Psoas muscle (tissue), 8 donors: ENCODE measurements around the gene CCDC9. TPM values are rescaled to one million over a fixed set of nuclear protein-coding genes. Genes with fewer than 3 reads are reported as not detected.
"Not testable (repeated sequence)": the region's sequence is repeated elsewhere in the genome, so short reads cannot be mapped to it uniquely, and the experiment has no call there.

Experiments used
- ATAC-seq, 4 donors: fragments of 200-7000 bp; cut with Tn5 transposase; one replicate each; pipeline ENCODE4 v1.9.1; 2020; ENCODE audit warnings: moderate library complexity in 3 of 4, mild to moderate bottlenecking in 2 of 4
- DNase-seq, 2 donors: peaks; one replicate each; pipeline ENCODE4 v3.0.0-alpha.2; 2020
- H3K27ac ChIP-seq: fragments of 200-600 bp; one replicate; pipeline ENCODE4 v1.8.0; 2022
- H3K27me3 ChIP-seq, 3 donors: fragments of 200-600 bp in 1 of 3; one replicate each; pipeline versions ENCODE4 v1.6.1 to v1.8.0; 2013 to 2022; ENCODE audit warnings: low read length in 2 of 3, mild to moderate bottlenecking in 2 of 3, moderate library complexity in 1 of 3; ENCODE audit not compliant: insufficient read depth in 3 of 3
- H3K36me3 ChIP-seq, 2 donors: fragments of 200-600 bp in 1 of 2; one replicate each; pipeline versions ENCODE4 v1.6.1 to v1.8.0; 2013 to 2022; ENCODE audit warnings: low read depth in 1 of 2, mild to moderate bottlenecking in 1 of 2, moderate library complexity in 1 of 2; ENCODE audit not compliant: insufficient read depth in 1 of 2
- H3K4me1 ChIP-seq: fragments of 200-600 bp; one replicate; pipeline ENCODE4 v1.8.0; 2022
- H3K4me3 ChIP-seq: fragments of 200-600 bp; one replicate; pipeline ENCODE4 v1.8.0; 2022; ENCODE audit warnings: mild to moderate bottlenecking
- H3K9me3 ChIP-seq: fragments of 200-600 bp; one replicate; pipeline ENCODE4 v1.8.0; 2022
- WGBS, 3 donors: extraction: QIAGEN DNeasy Blood & Tissue Kit; methylation state at CpG; one replicate each; pipeline versions ENCODE4 v1.1.6 to v1.1.7; 2013; 5-methylcytosine and 5-hydroxymethylcytosine counted together
- intact Hi-C, 2 donors: fragments of 100-400 bp; cut with DNase I; formaldehyde crosslinking; loops; one replicate each; pipeline versions ENCODE4 v1.11.0 to v1.14.2; 2022
- polyA plus RNA-seq, 3 donors: library from polyadenylated mRNA; stranded (reverse); fragments of 200-250 nt; gene quantifications; one replicate each; pipeline ENCODE4 v1.2.3, GENCODE V29; 2013
- total RNA-seq, 4 donors: library from RNA; stranded (reverse); fragmentation: NEBNext Ultra II Directional in 2 of 4; extraction: Animal tissue kit (Norgen Biotek cat#: 25700) in 2 of 4; gene quantifications; one replicate each; pipeline versions ENCODE4 v1.2.1 to v1.2.4, GENCODE V29; 2021 to 2023
- TF ChIP-seq, protein P1 (sequence below): fragments of 200-600 bp; IDR thresholded peaks from one replicate; pipeline ENCODE4 v1.8.0; 2022; ENCODE audit warnings: antibody characterized with exemption
- donor health status: healthy with polysubstance abuse.
- donor health status: DM: no; HTN: no; CAD: no; lungs with moderate emphysema.
- donor health status: Bipolar disorder and iron deficiency.
- donor health status: healthy.
- donor health status: DM: yes; HTN: yes; CAD: no.
- donor health status: DM: no; HTN: no; CAD: no.
- donor health status: DM: no; HTN: no; CAD: no.
- donor health status: DM: yes; HTN: yes; CAD: no.

The CCDC9 gene
- total and polyA plus RNA-seq, 7 donors = 16.9 to 28.5 (median 24.0) TPM

DNA sequence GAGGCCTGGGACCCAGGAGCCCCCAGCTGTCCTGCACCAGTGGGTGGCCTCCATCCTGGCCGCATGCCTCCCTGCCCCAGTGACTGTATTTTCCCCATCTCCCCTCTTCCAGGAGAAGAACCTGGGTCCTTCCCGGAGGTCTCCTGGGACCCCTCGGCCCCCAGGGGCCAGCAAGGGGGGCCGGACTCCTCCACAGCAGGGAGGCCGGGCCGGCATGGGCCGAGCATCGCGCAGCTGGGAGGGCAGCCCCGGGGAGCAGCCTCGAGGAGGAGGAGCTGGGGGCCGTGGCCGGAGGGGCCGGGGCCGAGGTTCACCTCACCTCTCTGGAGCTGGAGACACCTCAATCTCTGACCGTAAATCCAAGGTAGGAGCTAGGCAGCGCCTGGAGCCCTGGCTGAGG lies 4.2 kb downstream of the CCDC9 start:
- intact Hi-C loops = no loop called here
- WGBS, 3 donors = 84 to 90% (median 90%) methylated on average over 15 to 17 of the region's 17 CpGs
- DNase-seq = no peak

DNA sequence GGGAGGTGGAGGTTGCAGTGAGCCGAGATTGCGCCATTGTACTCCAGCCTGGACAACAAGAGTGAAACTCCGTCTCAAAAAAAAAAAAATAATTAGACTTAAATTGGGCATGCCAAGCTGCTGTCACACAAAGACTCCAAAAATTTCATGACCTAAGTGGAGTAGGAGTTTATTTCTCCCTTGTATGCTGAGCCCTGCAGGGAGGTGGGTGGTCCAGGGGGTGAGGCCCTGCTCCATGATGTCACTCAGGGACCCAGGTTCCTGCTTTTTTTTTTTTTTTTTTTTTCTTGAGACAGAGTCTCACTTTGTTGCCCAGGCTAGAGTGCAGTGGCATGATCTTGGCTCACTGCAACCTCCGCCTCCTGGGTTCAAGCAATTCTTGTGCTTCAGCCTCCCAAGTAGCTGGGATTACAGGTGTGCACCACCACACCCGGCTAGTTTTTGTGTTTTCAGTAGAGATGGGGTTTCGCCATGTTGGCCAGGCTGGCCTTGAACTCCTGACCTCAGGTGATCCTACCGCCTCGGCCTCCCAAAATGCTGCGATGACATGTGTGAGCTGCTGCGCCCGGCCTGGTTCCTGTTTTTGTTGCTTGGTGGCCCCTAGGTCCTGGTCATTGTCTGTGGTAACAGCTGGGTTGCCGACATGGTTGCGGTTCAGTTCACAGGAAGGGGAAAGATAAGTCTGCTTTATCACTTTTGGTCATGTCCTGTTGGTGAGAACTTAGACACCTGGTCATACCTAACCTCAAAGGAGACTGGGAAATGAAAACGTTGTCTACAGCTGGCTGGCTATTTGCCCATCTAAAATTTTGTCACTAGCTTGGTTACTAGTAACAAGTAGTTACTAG lies 5.8 kb downstream of the CCDC9 start:
- Histone ChIP-seq H3K4me1 (peaks cover 21% of the 10 kb centered on the region), H3K36me3 (peaks cover 7 to 87% of the 10 kb centered on the region in 2 donors)
- H3K4me3 ChIP-seq, intact Hi-C loops, H3K27ac ChIP-seq, ATAC-seq, H3K27me3 ChIP-seq, DNase-seq, H3K9me3 ChIP-seq: not testable (repeated sequence)
- WGBS, 3 donors = 81 to 88% (median 85%) methylated on average over 14 of the region's 14 CpGs

More for the DNA sequence above, 4.2 kb downstream of the CCDC9 start:
- Histone ChIP-seq H3K4me3 (no peak overlapping the region), H3K9me3 (no peaks in the 10 kb centered on the region), H3K36me3 (peaks cover 6 to 71% of the 10 kb centered on the region in 2 donors), H3K27ac (no peak overlapping the region), H3K27me3 (no peaks in the 10 kb centered on the region), H3K4me1 (peaks cover 18% of the 10 kb centered on the region)
- TF ChIP-seq, protein P1, sequence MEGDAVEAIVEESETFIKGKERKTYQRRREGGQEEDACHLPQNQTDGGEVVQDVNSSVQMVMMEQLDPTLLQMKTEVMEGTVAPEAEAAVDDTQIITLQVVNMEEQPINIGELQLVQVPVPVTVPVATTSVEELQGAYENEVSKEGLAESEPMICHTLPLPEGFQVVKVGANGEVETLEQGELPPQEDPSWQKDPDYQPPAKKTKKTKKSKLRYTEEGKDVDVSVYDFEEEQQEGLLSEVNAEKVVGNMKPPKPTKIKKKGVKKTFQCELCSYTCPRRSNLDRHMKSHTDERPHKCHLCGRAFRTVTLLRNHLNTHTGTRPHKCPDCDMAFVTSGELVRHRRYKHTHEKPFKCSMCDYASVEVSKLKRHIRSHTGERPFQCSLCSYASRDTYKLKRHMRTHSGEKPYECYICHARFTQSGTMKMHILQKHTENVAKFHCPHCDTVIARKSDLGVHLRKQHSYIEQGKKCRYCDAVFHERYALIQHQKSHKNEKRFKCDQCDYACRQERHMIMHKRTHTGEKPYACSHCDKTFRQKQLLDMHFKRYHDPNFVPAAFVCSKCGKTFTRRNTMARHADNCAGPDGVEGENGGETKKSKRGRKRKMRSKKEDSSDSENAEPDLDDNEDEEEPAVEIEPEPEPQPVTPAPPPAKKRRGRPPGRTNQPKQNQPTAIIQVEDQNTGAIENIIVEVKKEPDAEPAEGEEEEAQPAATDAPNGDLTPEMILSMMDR = no peak
- ATAC-seq = no peak

- ATAC-seq = no peak
- H3K4me1 ChIP-seq = peaks cover 8% of the 10 kb centered on the region
- no peak overlapping the region for H3K4me3 ChIP-seq
- peaks cover 7 to 89% of the 10 kb centered on the region in 2 donors for H3K36me3 ChIP-seq
- 94 to 96% (median 95%) methylated on average over 28 to 30 of the region's 30 CpGs for WGBS, 3 donors
- intact Hi-C loops = no loop called here
- TF ChIP-seq, protein P1 = no peak
- no peak overlapping the region for H3K27ac ChIP-seq
- no peaks in the 10 kb centered on the region for H3K27me3 ChIP-seq
- DNase-seq = no peak
- H3K9me3 ChIP-seq = no peaks in the 10 kb centered on the region
These were observed 8.3 kb downstream of the CCDC9 start for GRCh38 chr19:47264629-47265028.

DNA sequence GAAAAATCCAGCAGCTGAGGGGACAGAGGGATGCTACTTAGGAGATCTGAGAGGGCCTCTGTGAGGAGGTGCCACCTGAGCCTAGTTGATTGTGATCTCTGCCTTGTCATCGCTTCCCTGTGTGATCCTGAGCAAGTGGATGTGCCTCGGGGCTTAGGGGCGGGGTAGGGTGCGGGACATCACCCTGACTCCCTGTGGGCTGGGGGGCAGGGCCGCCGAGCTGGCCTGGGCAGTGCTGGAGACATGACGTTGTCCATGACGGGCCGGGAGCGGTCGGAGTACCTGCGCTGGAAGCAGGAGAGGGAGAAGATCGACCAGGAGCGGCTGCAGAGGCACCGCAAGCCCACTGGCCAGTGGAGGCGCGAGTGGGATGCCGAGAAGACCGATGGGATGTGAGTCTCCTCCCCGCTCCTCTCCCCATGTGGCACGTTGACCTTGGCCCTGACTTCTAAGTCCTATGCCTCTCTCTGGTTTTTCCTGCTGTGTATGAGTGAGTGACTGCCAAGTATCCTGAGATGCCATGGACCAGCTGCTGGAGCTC lies 10.1 kb downstream of the CCDC9 start:
- DNase-seq = no peak
- intact Hi-C loops = no loop called here
- TF ChIP-seq, protein P1 = no peak
- Histone ChIP-seq H3K4me1 (peaks cover 8% of the 10 kb centered on the region), H3K36me3 (peaks cover 13 to 89% of the 10 kb centered on the region in 2 donors), H3K9me3 (no peaks in the 10 kb centered on the region), H3K27ac (peak overlapping the region; percentile 64), H3K4me3 (no peak overlapping the region), H3K27me3 (no peaks in the 10 kb centered on the region)
- 77 to 83% (median 78%) methylated on average over 21 of the region's 21 CpGs for WGBS, 3 donors
- no peak for ATAC-seq

DNA sequence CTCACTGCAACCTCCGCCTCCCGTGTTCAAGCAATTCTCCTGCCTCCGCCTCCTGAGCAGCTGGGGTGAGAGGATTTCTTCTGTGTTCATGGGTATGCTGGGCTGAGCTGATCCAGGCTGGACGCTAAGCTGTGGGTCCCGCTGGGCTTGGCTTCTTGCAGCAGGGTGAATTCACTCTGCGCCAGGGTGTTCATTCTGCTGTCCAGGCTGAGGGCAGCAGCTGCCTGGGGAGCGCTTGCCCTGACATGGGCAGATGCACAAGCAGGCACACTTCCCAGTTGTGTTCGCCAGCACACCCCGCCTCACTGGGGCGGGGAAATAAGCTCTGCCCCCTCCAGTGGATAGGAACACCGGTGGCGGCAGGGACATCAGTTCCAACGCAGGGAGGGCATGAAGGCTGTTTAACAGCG lies 11.0 kb downstream of the CCDC9 start:
- WGBS, 3 donors = 21 to 34% (median 29%) methylated on average over 14 of the region's 14 CpGs
- peak overlapping the region; percentile 64 for H3K27ac ChIP-seq

More for the DNA sequence above, 11.0 kb downstream of the CCDC9 start:
- peaks cover 8% of the 10 kb centered on the region for H3K4me1 ChIP-seq
- H3K27me3 ChIP-seq = no peaks in the 10 kb centered on the region
- ATAC-seq (peak; percentile 79 to 94 (median 90)), DNase-seq (peak; percentile 49 to 84)
- peaks cover 18 to 88% of the 10 kb centered on the region in 2 donors for H3K36me3 ChIP-seq
- no peak overlapping the region for H3K4me3 ChIP-seq
- TF ChIP-seq, protein P1 = no peak
- no peaks in the 10 kb centered on the region for H3K9me3 ChIP-seq
- intact Hi-C loops = no loop called here
